ENCODE results near the gene RHBDF2.

The RHBDF2 gene

GRCh38 chr17:76543826-76544545 lies 42.8 kb upstream of the RHBDF2 start:
- Histone ChIP-seq H3K36me3 (no peaks in the 10 kb centered on the region), H3K4me3 (ENCODE audit: low read depth in 1 of 2, low read length in 1 of 2) (no peak overlapping the region), H3K9me3 (no peaks in the 10 kb centered on the region), H3K27me3 (peaks cover 76% of the 10 kb centered on the region), H3K27ac (no peak overlapping the region), H3K4me1 (ENCODE audit: control insufficient read depth in 1 of 2, insufficient read depth in 1 of 2, low read depth in 1 of 2, low read length in 1 of 2) (peaks cover 4 to 27% of the 10 kb centered on the region in 2 experiments)
- TF ChIP-seq CTCF (IDR thresholded peaks at IDR 0.05): no peak

GRCh38 chr17:76543482-76543825 lies 42.2 kb upstream of the RHBDF2 start:
- peaks cover 82% of the 10 kb centered on the region for H3K27me3 ChIP-seq
- no peak for TF ChIP-seq CTCF (IDR thresholded peaks at IDR 0.05)
- H3K4me3 ChIP-seq (ENCODE audit: low read depth in 1 of 2, low read length in 1 of 2): no peak overlapping the region

GRCh38 chr17:76542984-76543383 lies 41.8 kb upstream of the RHBDF2 start:
- H3K4me1 ChIP-seq (ENCODE audit: control insufficient read depth in 1 of 2, insufficient read depth in 1 of 2, low read depth in 1 of 2, low read length in 1 of 2): peaks cover 9 to 20% of the 10 kb centered on the region in 2 experiments
- H3K36me3 ChIP-seq: no peaks in the 10 kb centered on the region
- TF ChIP-seq CTCF (IDR thresholded peaks at IDR 0.05): no peak
- H3K4me3 ChIP-seq (ENCODE audit: low read depth in 1 of 2, low read length in 1 of 2): no peak overlapping the region
- H3K27me3 ChIP-seq: peaks cover 87% of the 10 kb centered on the region
- H3K27ac ChIP-seq: no peak overlapping the region
- no peaks in the 10 kb centered on the region for H3K9me3 ChIP-seq

More at GRCh38 chr17:76543482-76543825, 42.2 kb upstream of the RHBDF2 start:
- H3K4me1 ChIP-seq (ENCODE audit: control insufficient read depth in 1 of 2, insufficient read depth in 1 of 2, low read depth in 1 of 2, low read length in 1 of 2): peaks cover 5 to 22% of the 10 kb centered on the region in 2 experiments
- no peak overlapping the region for H3K27ac ChIP-seq
- no peaks in the 10 kb centered on the region for H3K36me3 ChIP-seq
- H3K9me3 ChIP-seq: no peaks in the 10 kb centered on the region

- H3K9me3 ChIP-seq: no peaks in the 10 kb centered on the region
- no peak overlapping the region for H3K4me3 ChIP-seq (ENCODE audit: low read depth in 1 of 2, low read length in 1 of 2)
- TF ChIP-seq CTCF (IDR thresholded peaks at IDR 0.05): no peak
- no peaks in the 10 kb centered on the region for H3K36me3 ChIP-seq
- peaks cover 14 to 19% of the 10 kb centered on the region in 2 experiments for H3K4me1 ChIP-seq (ENCODE audit: control insufficient read depth in 1 of 2, insufficient read depth in 1 of 2, low read depth in 1 of 2, low read length in 1 of 2)
- no peak overlapping the region for H3K27ac ChIP-seq
- peaks cover 91% of the 10 kb centered on the region for H3K27me3 ChIP-seq
Observed at GRCh38 chr17:76542566-76542971, 41.3 kb upstream of the RHBDF2 start.

- no peak overlapping the region for H3K27ac ChIP-seq
- H3K27me3 ChIP-seq: peaks cover 95% of the 10 kb centered on the region
- no peaks in the 10 kb centered on the region for H3K36me3 ChIP-seq
- H3K4me1 ChIP-seq (ENCODE audit: control insufficient read depth in 1 of 2, insufficient read depth in 1 of 2, low read depth in 1 of 2, low read length in 1 of 2): peaks cover 12 to 14% of the 10 kb centered on the region in 2 experiments
- H3K4me3 ChIP-seq (ENCODE audit: low read depth in 1 of 2, low read length in 1 of 2): no peak overlapping the region
- no peak for TF ChIP-seq CTCF (IDR thresholded peaks at IDR 0.05)
- no peaks in the 10 kb centered on the region for H3K9me3 ChIP-seq
Observed at GRCh38 chr17:76541739-76542454, 40.7 kb upstream of the RHBDF2 start.
